H1 (cell line): ENCODE measurements around the gene PIANP. TPM values are rescaled to one million over a fixed set of nuclear protein-coding genes. Genes with fewer than 3 reads are reported as not detected.

Source experiments
- CTCF ChIA-PET: fragments of 300-600 bp; sonication (Branson Sonifier 250); formaldehyde crosslinking; loops from one replicate; lab custom pipeline; 2021; ENCODE audit not compliant: partially characterized antibody; lab: Charles Lee
- POLR2A ChIA-PET: fragments of 300-600 bp; sonication (Branson Sonifier 250); formaldehyde crosslinking; loops from one replicate; lab custom pipeline; 2021; ENCODE audit warnings: inconsistent platforms; ENCODE audit not compliant: partially characterized antibody; lab: Charles Lee
- DNase-seq, 2 experiments: peaks; one replicate each; pipeline versions ENCODE4 v3.0.0 to v3.0.0-alpha.2; 2010 to 2022; ENCODE audit warnings: low spot score in 2 of 2, low read depth in 1 of 2, mixed read lengths in 1 of 2
- FAIRE-seq: peaks from 2 replicates; lab custom pipeline; 2011; peaks lifted over from hg19 to GRCh38; lab: Jason Lieb, UNC
- H2AFZ ChIP-seq: 2 replicates; pipeline ENCODE4 v1.8.1; 2012; ENCODE audit warnings: low read length, inconsistent platforms
- H2AK5ac ChIP-seq: 2 replicates; pipeline ENCODE4 v1.6.1; 2013; ENCODE audit warnings: low read depth, low read length
- H2BK120ac ChIP-seq: replicated peaks from 2 replicates; pipeline ENCODE3; 2013; ENCODE audit warnings: low read depth, low read length, inconsistent platforms
- H2BK12ac ChIP-seq: 2 replicates; pipeline ENCODE4 v1.6.1; 2013; ENCODE audit warnings: low read depth, low read length
- H2BK15ac ChIP-seq: 2 replicates; pipeline ENCODE4 v1.6.1; 2013; ENCODE audit warnings: low read length
- H2BK20ac ChIP-seq: 2 replicates; pipeline ENCODE4 v1.6.1; 2013; ENCODE audit warnings: low read length
- H2BK5ac ChIP-seq: 2 replicates; pipeline ENCODE4 v1.6.1; 2013; ENCODE audit warnings: low read depth, low read length
- H3K14ac ChIP-seq: 2 replicates; pipeline ENCODE4 v1.6.1; 2013; ENCODE audit warnings: inconsistent platforms; ENCODE audit not compliant: insufficient read length
- H3K18ac ChIP-seq: 2 replicates; pipeline ENCODE4 v1.6.1; 2013; ENCODE audit warnings: low read length; ENCODE audit errors: extremely low read depth
- H3K23ac ChIP-seq: 2 replicates; pipeline ENCODE4 v1.6.1; 2013; ENCODE audit warnings: inconsistent platforms; ENCODE audit not compliant: insufficient read length
- H3K23me2 ChIP-seq: 2 replicates; pipeline ENCODE4 v1.6.1; 2013; ENCODE audit warnings: low read depth, low read length
- H3K27ac ChIP-seq: 2 replicates; pipeline ENCODE4 v1.6.1; 2011; ENCODE audit warnings: low read depth, low read length, inconsistent platforms
- H3K27me3 ChIP-seq, 4 experiments: replicated peaks in 1 of 4; 1 replicate in 1 of 4; 2 replicates in 3 of 4; pipeline versions ENCODE4 v1.6.1 to v1.8.1; 2011 to 2013; ENCODE audit warnings: low read length in 3 of 4, mild to moderate bottlenecking in 3 of 4, inconsistent platforms in 2 of 4, mixed read lengths in 2 of 4, moderate library complexity in 1 of 4; ENCODE audit not compliant: control insufficient read depth in 3 of 4, insufficient read depth in 3 of 4; ENCODE audit errors: extremely low read depth in 1 of 4
- H3K36me3 ChIP-seq, 4 experiments: 2 replicates each; pipeline versions ENCODE4 v1.6.1 to v1.8.1; 2011 to 2013; ENCODE audit warnings: mild to moderate bottlenecking in 4 of 4, low read length in 3 of 4, moderate library complexity in 2 of 4, control low read depth in 1 of 4, inconsistent platforms in 1 of 4; ENCODE audit not compliant: insufficient read depth in 4 of 4, control insufficient read depth in 2 of 4
- H3K4ac ChIP-seq: replicated peaks from 2 replicates; pipeline ENCODE3; 2013; ENCODE audit warnings: low read length, low read depth, mixed read lengths, inconsistent platforms; ENCODE audit not compliant: insufficient read length
- H3K4me1 ChIP-seq, 4 experiments: replicated peaks in 1 of 4; 1 replicate in 1 of 4; 2 replicates in 3 of 4; pipeline versions ENCODE4 v1.6.1 to v1.8.1; 2011 to 2013; ENCODE audit warnings: low read length in 3 of 4, inconsistent platforms in 2 of 4, mixed read lengths in 1 of 4; ENCODE audit not compliant: insufficient read depth in 4 of 4, control insufficient read depth in 3 of 4
- H3K4me2 ChIP-seq, 2 experiments: 2 replicates each; pipeline versions ENCODE4 v1.6.1 to v1.8.1; 2011 to 2013; ENCODE audit warnings: low read depth in 2 of 2, low read length in 2 of 2, control low read depth in 1 of 2, inconsistent platforms in 1 of 2, mild to moderate bottlenecking in 1 of 2; ENCODE audit not compliant: insufficient read depth in 1 of 2
- H3K4me3 ChIP-seq, 4 experiments: fragments of 200-600, 300-600 bp in 1 of 4; sonication (generic), shearing (Covaris generic), sonication (Bioruptor Twin) in 1 of 4; 2 replicates each; pipeline versions ENCODE4 v1.5.1 to v1.8.1; 2011 to 2016; ENCODE audit warnings: low read length in 4 of 4, low read depth in 3 of 4, control low read depth in 2 of 4, inconsistent platforms in 2 of 4, mild to moderate bottlenecking in 2 of 4, mixed read lengths in 1 of 4, moderate library complexity in 1 of 4; ENCODE audit not compliant: insufficient read depth in 2 of 4; ENCODE audit errors: extremely low read depth in 1 of 4
- H3K56ac ChIP-seq: replicated peaks from 2 replicates; pipeline ENCODE3; 2013; ENCODE audit warnings: low read depth, mild to moderate bottlenecking, mixed read lengths, low read length, inconsistent platforms; ENCODE audit not compliant: insufficient read length
- H3K79me1 ChIP-seq: 2 replicates; pipeline ENCODE4 v1.6.1; 2013; ENCODE audit warnings: low read depth, low read length, control low read depth
- H3K79me2 ChIP-seq, 2 experiments: 2 replicates each; pipeline versions ENCODE4 v1.6.1 to v1.8.1; 2012 to 2013; ENCODE audit warnings: low read length in 2 of 2, mild to moderate bottlenecking in 2 of 2, inconsistent platforms in 1 of 2; ENCODE audit not compliant: insufficient read depth in 2 of 2, control insufficient read depth in 1 of 2
- H3K9ac ChIP-seq, 4 experiments: replicated peaks in 1 of 4; 1 replicate in 1 of 4; 2 replicates in 3 of 4; pipeline versions ENCODE4 v1.6.1 to v1.8.1; 2011 to 2013; ENCODE audit warnings: low read depth in 3 of 4, low read length in 3 of 4, control low read depth in 2 of 4, mild to moderate bottlenecking in 2 of 4, moderate library complexity in 2 of 4, inconsistent platforms in 1 of 4; ENCODE audit errors: extremely low read depth in 1 of 4
- H3K9me3 ChIP-seq, 2 experiments: 2 replicates each; pipeline versions ENCODE4 v1.6.1 to v1.8.1; 2012 to 2013; ENCODE audit warnings: mild to moderate bottlenecking in 2 of 2, moderate library complexity in 2 of 2, control low read depth in 1 of 2, inconsistent platforms in 1 of 2, low read depth in 1 of 2, low read length in 1 of 2, mixed read lengths in 1 of 2; ENCODE audit not compliant: insufficient read depth in 2 of 2
- H4K20me1 ChIP-seq, 2 experiments: replicated peaks in 1 of 2; 2 replicates each; pipeline versions ENCODE3 to v1.8.1; 2011 to 2013; ENCODE audit warnings: inconsistent platforms in 2 of 2, low read length in 2 of 2, mild to moderate bottlenecking in 1 of 2; ENCODE audit not compliant: insufficient read depth in 2 of 2, control insufficient read depth in 1 of 2
- H4K5ac ChIP-seq: 2 replicates; pipeline ENCODE4 v1.6.1; 2013; ENCODE audit warnings: low read length, low read depth, mixed read lengths, inconsistent platforms; ENCODE audit not compliant: insufficient read length
- H4K8ac ChIP-seq: 2 replicates; pipeline ENCODE4 v1.8.0; 2013; ENCODE audit warnings: mild to moderate bottlenecking, moderate library complexity, low read length, inconsistent platforms; ENCODE audit not compliant: insufficient read depth; ENCODE audit errors: extremely low read depth
- H4K91ac ChIP-seq: replicated peaks from 2 replicates; pipeline ENCODE3; 2013; ENCODE audit warnings: low read length, mixed read lengths, inconsistent platforms; ENCODE audit not compliant: insufficient read length
- EGR1 ChIP-seq: IDR thresholded peaks from 2 replicates; pipeline ENCODE4 v1.6.1; 2011; ENCODE audit warnings: low read depth, low read length, borderline replicate concordance
- KDM5A ChIP-seq: fragments of 200-600 bp; IDR thresholded peaks from 2 replicates; pipeline ENCODE4 v1.7.1; 2012; ENCODE audit warnings: mild to moderate bottlenecking, low read length, inconsistent platforms, mixed read lengths
- POU5F1 ChIP-seq: IDR thresholded peaks from 2 replicates; pipeline ENCODE4 v1.6.1; 2011; ENCODE audit warnings: low read depth, mild to moderate bottlenecking, low read length, moderate library complexity
- SAP30 ChIP-seq: fragments of 300-600 bp; sonication (generic); IDR thresholded peaks from 2 replicates; pipeline ENCODE4 v1.7.1; 2012; ENCODE audit warnings: low read length, moderate library complexity, mild to moderate bottlenecking, inconsistent platforms; ENCODE audit not compliant: insufficient read depth, insufficient replicate concordance
- SIRT6 ChIP-seq: IDR thresholded peaks from one replicate; pipeline ENCODE4 v1.7.1; 2012; ENCODE audit warnings: low read length, inconsistent platforms
- SP2 ChIP-seq: IDR thresholded peaks from 2 replicates; pipeline ENCODE4 v1.6.1; 2012; ENCODE audit warnings: mild to moderate bottlenecking, low read length, inconsistent platforms
- SUZ12 ChIP-seq: fragments of 200-600 bp; sonication (generic); IDR thresholded peaks from 2 replicates; pipeline ENCODE4 v1.6.1; 2012; ENCODE audit warnings: mild to moderate bottlenecking, inconsistent platforms, low read length, moderate library complexity, mixed read lengths
- TAF7 ChIP-seq: optimal IDR thresholded peaks from 2 replicates; pipeline ENCODE3; 2011; ENCODE audit warnings: low read depth, mild to moderate bottlenecking, inconsistent platforms, low read length, moderate library complexity, borderline replicate concordance
- USF2 ChIP-seq: IDR thresholded peaks from 2 replicates; pipeline ENCODE4 v1.6.1; 2011; ENCODE audit warnings: low read length, improper control_type of control experiment
- ZNF274 ChIP-seq: IDR thresholded peaks from 2 replicates; pipeline ENCODE4 v1.7.0; 2012; ENCODE audit warnings: low read length, borderline replicate concordance; ENCODE audit errors: extremely low read depth
- WGBS, 2 experiments: shearing (Covaris generic) in 1 of 2; methylation state at CpG; one replicate each; pipeline versions ENCODE4 v1.1.6 to v1.1.7; 2013 to 2015; ENCODE audit warnings: low lambda C conversion rate in 2 of 2, mixed read lengths in 2 of 2, inconsistent platforms in 1 of 2, low coverage in 1 of 2, missing lambda C conversion rate in 1 of 2; ENCODE audit not compliant: insufficient replicate concordance in 2 of 2, insufficient coverage in 1 of 2, insufficient read length in 1 of 2; ENCODE audit errors: extremely low coverage in 1 of 2, missing lambda C conversion rate in 1 of 2; 5-methylcytosine and 5-hydroxymethylcytosine counted together
- polyA plus RNA-seq, 7 experiments: library from polyadenylated mRNA; depleted of rRNA in 3 of 7; stranded (reverse) in 5 of 7; unstranded in 2 of 7; fragments of >200 nt in 5 of 7; fragments of 200-250 nt in 2 of 7; gene quantifications; 1 replicate in 5 of 7; 2 replicates in 1 of 7; 4 replicates in 1 of 7; pipeline versions ENCODE4 v1.2.1 to v1.2.3, GENCODE V29; 2011 to 2013; ENCODE audit warnings: missing spikeins in 2 of 7, mixed read lengths in 2 of 7
- total RNA-seq: library from RNA; stranded (reverse); fragmentation: NEBNext Ultra II Directional; extraction: Animal tissue kit (Norgen Biotek cat#: 25700); gene quantifications from 2 replicates; pipeline ENCODE4 v1.2.1, GENCODE V29; 2021

Gene PIANP
- total and polyA plus RNA-seq, 2 of the 8 experiments (the other 6 are each of a cell fraction or from before 2014, with no cell fraction given): 6.3 to 9.8 TPM

GRCh38 chr12:6646276-6647082 is 54.1 kb downstream of the PIANP start:
- H4K5ac ChIP-seq: no peak overlapping the region
- no peaks in the 10 kb centered on the region for H3K79me1 ChIP-seq
- H3K4me3 ChIP-seq: peak overlapping the region; percentile 59 to 80 (median 68)
- H3K4me2 ChIP-seq: peak overlapping the region; percentile 71 to 88
- H3K4me1 ChIP-seq: peaks cover 0 to 5% (median under 1%) of the 10 kb centered on the region in 4 experiments; a peak in 2 of 7 replicates
- H3K27ac ChIP-seq: no peak overlapping the region
- ChIA-PET CTCF (interaction anchor here (0.8 to 6.3 kb wide), 12 partner anchors 11 to 122 kb away, joined by 3 to 146 read pairs (median 4); partner anchors contain the start of gene LPAR5), POLR2A (interaction anchor here (0.5 to 2.3 kb wide), 7 partner anchors 10 to 227 kb away, joined by 3 to 9 read pairs (median 3); partner anchors contain the start of genes LPAR5 and SPSB2)
- no peaks in the 10 kb centered on the region for H4K20me1 ChIP-seq
- H4K91ac ChIP-seq: peak overlapping the region; percentile 0
- no peak overlapping the region for H2BK5ac ChIP-seq
- no peak overlapping the region for H2BK20ac ChIP-seq
- H3K79me2 ChIP-seq: no peaks in the 10 kb centered on the region
- H3K23ac ChIP-seq: no peak overlapping the region
- peaks cover 4% of the 10 kb centered on the region; the same call in 1 of the 2 replicates for H3K23me2 ChIP-seq
- WGBS, 2 experiments: 69% methylated on average over 23 of the region's 28 CpGs; no CpG with 5 or more reads in 1 of the 2 experiments
- DNase-seq (no peak), FAIRE-seq (no peak)
- H2BK15ac ChIP-seq: 0 out of 2 replicates have a peak overlapping the region, but pooled peaks have one; percentile 72
- H3K36me3 ChIP-seq: peaks cover 2 to 12% (median 6%) of the 10 kb centered on the region in 4 experiments; a peak in 6 of 8 replicates
- H2AFZ ChIP-seq: no peak overlapping the region
- no peak overlapping the region for H3K18ac ChIP-seq
- H3K56ac ChIP-seq: no peak overlapping the region
- no peaks in the 10 kb centered on the region for H3K9me3 ChIP-seq
- H3K14ac ChIP-seq: no peak overlapping the region
- H2AK5ac ChIP-seq: peak overlapping the region; percentile 40; the same call in 1 of the 2 replicates
- H3K27me3 ChIP-seq: peaks cover 3 to 7% (median 6%) of the 10 kb centered on the region in 4 experiments; a peak in 4 of 7 replicates
- H2BK120ac ChIP-seq: no peak overlapping the region
- peak overlapping the region; percentile 63 for H3K4ac ChIP-seq
- no peak overlapping the region; the same call in 1 of the 2 replicates for H4K8ac ChIP-seq
- peak overlapping the region in 3 of 4 experiments; percentile 34 to 49 (median 34); a peak in 2 of 7 replicates for H3K9ac ChIP-seq
- H2BK12ac ChIP-seq: peak overlapping the region; percentile 84; the same call in 1 of the 2 replicates
- TF ChIP-seq TAF7 (no peak), SUZ12 (no peak), SIRT6 (no peak), KDM5A (no peak), POU5F1 (no peak), SP2 (no peak), EGR1 (no peak), USF2 (no peak), ZNF274 (no peak), SAP30 (no peak)
